Smooth muscle cell of the brain vasculature (primary cell): ENCODE results near the gene LMBRD1.
A peak's percentile ranks its signal among the peaks of the same experiment; 100 is the strongest.
"Not testable (repeated sequence)": the region's sequence is repeated elsewhere in the genome, so short reads cannot be mapped to it uniquely, and the experiment has no call there.

Source experiments
- DNase-seq: peaks from one replicate; pipeline ENCODE4 v3.0.0-alpha.2; 2012; ENCODE audit warnings: low read depth, low spot score

The LMBRD1 gene

DNA sequence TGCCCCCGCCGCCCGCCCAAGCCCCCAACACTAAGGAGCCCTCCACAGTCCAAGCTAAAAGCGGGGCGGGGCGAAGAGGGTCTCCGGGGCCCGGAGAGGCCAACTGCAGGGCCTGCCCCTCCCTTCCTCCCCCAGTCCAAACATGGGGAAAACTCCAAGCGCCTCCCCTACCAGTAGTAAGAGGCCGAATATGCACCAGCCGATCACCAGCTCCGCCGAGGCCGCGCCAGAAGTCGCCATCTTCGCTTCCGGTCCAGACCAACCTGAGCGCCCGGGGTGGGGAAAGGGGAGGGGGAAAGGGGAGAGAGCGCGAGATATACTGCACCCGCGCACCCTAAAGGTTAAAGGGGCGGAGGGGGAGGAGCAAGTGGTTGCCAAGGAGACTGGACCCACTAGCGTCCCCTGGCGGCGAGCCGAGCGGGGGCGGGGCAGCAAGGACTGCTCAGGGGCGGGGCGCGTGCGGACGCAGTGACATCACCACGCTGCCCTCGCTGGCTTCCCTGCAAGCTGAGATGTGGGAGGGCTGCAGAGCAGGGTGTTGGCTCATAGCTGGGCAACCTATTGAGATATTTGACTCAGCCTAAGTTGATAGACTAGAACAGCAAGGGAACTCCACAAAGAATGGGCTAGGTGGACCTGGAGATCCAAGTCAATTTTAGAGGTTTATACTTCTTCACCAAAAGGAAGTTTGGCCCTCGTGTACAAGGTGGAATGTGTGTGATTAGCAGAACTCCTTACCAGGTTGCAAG lies at the start of gene LMBRD1:
Gene LMBRD1, minus strand, starts transcription at position 369 of the 749 bp plus-strand sequence. Its CDS starts 129 bp downstream, at position 240.
- DNase-seq = peak; percentile 82

DNA sequence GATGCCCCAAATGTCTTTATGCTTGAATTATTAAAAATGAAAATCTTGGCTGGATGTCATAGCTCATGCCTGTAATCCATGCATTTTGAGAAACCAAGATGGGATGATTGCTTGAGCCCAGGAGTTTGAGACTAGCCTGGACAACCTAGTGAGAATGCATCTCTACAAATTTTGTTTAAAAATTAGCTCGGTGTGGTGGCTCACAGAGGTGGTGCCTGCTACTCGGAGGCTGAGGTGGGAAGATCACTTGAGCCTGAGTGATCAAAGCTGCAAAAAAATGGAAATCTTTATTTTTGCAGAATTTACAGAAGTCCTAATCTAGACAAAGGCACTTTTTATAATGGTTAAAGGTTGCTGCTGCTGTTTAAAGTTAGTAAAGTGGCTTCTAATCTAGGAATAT lies 49.5 kb upstream of the LMBRD1 start:
- DNase-seq = no peak

- no peak for DNase-seq
Observed at GRCh38 chr6:69843189-69843588, 46.4 kb upstream of the LMBRD1 start.

GRCh38 chr6:69841862-69842261 lies 45.1 kb upstream of the LMBRD1 start:
- DNase-seq = no peak

DNA sequence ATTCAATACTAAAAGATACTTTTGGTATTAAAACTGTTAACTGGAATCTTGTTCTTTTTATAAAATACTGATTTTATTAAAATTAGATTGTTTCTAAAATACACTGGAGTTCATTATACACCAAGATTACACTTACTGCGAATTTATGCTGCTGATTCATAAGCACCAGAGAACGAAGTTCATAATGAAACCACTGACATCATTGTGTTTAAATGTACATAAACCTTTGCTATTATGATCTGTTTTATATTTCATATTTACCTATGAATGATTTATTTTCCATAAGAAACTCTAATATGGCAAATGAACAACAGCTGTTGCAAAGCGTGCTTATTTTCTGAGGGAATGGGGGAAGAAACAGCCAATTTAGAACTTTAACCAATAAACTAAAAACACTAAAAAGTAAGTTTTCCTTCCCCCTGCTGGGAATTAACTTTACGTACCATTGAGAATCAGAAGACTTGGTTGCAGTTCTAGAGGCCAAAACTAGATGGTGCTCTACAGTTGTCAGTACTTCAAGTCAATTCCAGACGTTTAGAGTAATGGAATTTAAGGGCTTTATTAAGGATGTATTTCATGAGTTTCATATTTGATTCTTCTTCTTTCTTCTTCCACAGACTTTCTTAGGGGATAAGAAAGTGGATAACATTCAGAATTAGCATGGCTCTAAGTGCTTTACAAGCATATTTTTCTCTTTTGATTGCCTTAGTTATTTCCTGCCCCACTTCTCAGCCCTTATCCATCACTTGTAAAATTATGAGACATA lies 38.8 kb upstream of the LMBRD1 start:
- DNase-seq = peak; percentile 36

DNA sequence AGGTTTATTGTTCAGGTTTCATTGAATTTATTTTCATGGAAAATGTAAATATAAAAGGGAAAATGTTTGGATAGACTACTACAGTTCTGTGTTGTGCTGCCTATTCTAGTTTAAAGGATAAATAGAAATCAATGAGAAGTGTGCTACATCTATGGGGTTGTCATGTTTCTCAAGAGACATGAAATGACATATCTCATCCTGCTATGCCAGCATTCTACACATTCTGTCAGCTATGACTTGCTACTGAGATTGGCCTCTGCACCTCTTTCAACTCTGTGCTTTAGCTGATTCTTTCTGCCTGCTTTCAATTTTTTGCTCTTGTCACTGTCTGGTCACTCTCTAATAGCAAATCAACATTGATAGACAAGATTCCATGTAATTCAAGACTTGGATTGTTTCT lies 35.7 kb upstream of the LMBRD1 start:
- DNase-seq = no peak

DNA sequence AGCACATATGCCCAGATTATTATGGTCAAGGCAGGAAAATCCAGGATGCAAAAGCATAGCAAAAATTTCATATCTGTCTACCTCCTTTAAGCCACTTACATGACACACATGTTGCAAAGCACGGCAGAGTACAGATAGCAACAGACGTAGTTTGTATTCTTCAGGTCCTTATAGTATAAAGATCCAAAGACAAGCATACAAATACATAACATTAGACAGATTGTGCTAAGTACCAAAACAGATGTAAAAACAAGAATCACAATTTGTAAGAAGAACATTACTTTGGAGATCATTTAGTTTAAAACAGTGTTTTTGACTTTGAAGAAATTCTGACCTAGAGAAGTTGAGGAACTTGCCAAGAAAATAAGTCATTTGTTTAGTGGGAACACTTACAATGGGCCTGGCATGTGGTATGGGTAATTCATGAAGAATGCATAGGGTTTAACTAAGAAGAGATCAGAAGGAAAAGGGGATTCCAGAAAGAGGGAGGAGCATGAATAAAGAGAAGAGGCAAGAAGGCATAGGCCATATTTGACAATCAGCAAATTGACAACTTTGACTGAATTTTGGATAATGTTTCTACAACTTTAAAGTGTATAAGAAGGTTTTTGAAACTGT lies 30.6 kb upstream of the LMBRD1 start:
- DNase-seq = no peak

DNA sequence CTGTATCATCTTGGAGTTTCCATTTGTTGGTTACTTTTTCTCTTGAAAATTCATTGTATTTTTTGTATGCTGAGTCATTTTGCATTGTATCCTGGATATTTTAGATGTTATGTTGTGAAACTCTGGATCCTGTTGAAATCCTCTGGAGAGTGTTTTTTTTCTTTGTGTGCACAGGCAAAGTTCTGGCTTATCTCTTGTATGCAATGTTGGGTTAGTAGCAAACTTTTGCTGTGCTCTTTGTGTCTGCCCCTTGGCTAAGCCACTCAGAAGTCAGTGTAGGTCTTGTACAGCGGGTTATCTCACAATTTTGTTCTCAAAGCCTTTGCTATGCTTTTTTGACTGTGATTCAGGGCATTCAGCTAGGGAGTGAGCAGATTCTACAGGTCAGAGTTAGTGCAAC lies 29.1 kb upstream of the LMBRD1 start:
- no peak for DNase-seq

DNA sequence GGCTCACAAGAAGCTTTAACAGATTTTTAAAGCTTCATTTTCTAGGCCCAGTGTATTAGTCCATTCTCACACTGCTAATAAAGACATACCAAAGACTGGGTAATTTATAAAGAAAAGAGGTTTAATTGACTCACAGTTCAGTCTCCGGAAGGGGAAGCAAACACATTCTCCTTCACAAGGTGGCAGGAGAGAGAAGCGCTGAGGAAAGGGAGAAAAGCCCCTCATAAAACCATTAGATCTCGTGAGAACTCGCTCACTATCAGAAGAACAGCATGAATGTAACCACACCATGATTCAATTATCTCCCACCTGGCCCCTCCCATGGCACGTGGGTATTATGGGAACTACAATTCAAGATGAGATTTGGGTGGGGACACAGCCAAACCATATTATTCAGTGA lies 27.5 kb upstream of the LMBRD1 start:
- DNase-seq = not testable (repeated sequence)

- no peak for DNase-seq
Observed at GRCh38 chr6:69820438-69820837, 23.6 kb upstream of the LMBRD1 start.

DNA sequence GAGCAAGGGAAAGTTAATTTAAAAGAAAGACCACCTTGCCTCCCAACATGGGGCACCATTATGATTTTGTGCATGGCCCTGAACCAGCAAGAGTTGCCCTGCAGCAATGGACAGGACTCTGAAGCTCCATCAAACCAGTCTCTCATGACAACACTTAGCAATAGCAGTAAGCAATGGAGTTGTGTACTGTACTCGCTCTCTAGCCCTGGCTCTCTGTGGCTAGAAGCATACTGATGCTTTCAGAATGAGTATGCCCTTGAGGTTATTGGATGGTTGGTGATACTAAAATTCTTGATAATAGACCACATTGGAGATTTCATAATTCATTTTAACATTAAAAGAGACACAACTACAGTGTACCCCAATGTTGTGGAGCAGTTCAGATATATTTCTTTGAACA lies 23.2 kb upstream of the LMBRD1 start:
- no peak for DNase-seq

- no peak for DNase-seq
Observed at GRCh38 chr6:69819138-69819537, 22.3 kb upstream of the LMBRD1 start.

GRCh38 chr6:69818223-69818930 lies 21.6 kb upstream of the LMBRD1 start:
- DNase-seq = no peak

- DNase-seq = no peak
Observed at GRCh38 chr6:69817358-69817757, 20.5 kb upstream of the LMBRD1 start.

DNA sequence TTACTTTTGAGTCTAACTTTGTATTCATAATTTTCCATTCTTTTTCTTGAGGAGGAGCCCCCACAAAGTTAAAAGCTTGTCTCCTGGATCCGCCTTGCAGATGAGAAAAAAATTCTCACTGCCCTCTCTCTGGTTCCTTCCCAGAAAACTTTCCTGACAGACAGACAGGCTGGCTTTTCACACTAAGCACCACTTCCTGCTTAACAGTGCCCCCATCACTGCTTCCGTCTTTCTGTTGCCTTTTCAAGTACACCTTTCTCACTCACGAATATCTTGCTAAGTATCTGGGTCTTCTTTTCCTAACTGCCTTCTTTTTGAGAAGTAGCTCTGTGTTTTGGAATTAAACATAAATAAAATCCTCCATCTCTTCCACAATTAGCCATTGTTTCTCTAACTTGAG lies 19.8 kb upstream of the LMBRD1 start:
- DNase-seq = no peak

DNA sequence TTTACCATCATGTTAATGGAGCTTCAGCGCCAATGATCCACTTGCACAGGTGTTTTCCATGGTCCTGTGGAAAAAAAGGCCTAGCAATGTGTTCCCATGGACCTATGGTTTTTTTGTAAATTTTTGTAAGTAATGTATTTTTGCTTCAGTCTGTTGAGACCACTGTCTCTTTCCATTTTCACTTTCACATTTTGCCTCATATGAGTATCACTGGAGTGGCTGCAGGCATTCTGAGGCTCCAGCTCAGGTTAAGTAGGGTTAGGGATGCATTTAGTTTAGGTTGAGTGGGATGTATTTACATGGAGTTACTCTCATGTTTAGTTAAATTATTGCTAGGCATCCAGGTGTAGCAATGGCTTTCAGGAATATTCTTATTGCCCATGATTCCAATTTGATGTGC lies 19.2 kb upstream of the LMBRD1 start:
- no peak for DNase-seq

DNA sequence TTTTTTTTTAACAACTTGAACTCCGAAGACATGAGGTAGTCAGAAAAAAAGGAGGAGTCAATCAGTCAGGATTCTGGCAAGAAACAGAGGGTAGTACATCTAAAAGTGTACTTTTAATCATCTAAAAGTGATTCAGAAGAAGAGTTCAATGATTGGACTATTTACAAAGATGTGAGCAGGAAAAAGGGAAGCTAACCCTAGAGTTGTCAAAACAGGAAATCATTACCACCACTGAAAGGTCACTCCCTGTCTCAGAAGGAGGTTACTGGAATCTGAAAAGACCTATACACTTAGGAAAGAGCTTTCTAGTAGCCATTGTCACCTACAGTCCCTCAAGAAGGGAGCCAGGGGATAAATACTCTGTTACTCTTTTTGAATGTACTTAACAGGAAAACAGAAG lies 16.7 kb upstream of the LMBRD1 start:
- no peak for DNase-seq

GRCh38 chr6:69812746-69813427 lies 16.1 kb upstream of the LMBRD1 start:
- no peak for DNase-seq

- no peak for DNase-seq
Observed at GRCh38 chr6:69802995-69803394, 6.2 kb upstream of the LMBRD1 start.

DNA sequence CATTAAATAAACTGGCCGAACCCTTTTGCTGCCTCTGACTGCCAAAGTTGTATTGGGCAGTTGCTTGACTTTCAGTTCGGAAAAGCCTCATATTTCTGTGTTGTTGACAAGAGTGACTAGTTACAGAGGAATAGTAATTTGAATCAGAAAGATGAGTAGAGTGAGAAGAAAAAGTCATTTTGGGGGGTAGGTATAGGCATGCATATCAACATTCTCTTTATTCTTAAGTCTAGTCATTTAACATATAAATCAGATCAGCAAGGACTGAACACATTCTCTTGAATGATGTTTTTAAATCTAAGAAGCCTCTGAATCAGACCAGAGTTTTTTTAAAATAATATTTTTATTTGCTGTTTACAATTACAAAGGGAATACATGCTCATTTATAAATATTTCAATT lies 4.9 kb upstream of the LMBRD1 start:
- DNase-seq = no peak

- DNase-seq = no peak
Observed at GRCh38 chr6:69801225-69801624, 4.4 kb upstream of the LMBRD1 start.
